Fibroblast of gingiva (primary cell): ENCODE results near the gene DENND1A.
A peak's percentile ranks its signal among the peaks of the same experiment; 100 is the strongest.

Experiments
- DNase-seq: peaks from one replicate; pipeline ENCODE4 v3.0.0-alpha.2; 2011; ENCODE audit warnings: low read depth

The DENND1A gene

DNA sequence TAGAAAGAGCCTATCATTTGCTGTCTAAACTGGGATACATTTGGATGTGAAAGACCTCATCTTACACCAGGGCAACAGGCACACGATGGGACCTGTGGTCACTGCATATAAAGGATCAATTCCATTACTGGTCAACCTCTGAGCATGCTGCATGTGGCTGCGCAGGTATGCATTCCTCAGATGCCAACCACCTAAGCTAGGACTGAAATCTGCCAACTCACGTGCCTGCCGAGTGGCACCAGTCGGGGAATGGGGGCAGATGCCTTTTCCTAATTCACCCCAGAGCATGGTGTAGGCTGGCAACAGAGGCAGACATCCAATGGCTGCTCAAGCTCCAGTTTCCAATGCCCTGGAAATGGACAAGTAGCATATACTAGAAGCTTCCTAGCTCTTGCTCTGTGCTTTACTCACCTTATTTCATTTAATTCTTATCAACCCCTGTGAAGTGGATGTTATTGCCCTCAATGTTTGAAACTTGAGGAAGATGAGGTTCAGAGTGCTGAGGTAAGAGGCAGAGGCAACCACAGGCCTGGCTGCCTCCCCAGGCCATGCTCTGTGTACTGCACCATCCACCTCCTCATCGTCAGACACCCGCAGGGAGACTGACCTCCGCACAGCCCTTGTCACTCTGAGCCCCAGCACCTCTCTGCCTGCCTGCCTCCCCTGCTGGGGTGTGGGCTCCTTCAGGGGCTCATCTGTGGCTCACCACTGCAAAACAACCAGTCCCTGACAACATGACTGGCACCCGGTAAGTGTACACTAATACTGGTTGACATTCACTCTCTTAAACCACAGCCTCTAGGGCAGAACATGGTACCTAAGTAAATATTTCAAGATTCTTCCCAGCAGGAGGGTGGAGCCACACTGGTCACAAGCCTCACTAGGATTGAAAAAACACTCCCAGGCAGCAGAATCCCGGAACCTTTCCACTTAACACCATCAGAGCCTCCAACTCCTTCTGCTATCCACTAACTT lies 345.4 kb downstream of the DENND1A start:
- DNase-seq: no peak

DNA sequence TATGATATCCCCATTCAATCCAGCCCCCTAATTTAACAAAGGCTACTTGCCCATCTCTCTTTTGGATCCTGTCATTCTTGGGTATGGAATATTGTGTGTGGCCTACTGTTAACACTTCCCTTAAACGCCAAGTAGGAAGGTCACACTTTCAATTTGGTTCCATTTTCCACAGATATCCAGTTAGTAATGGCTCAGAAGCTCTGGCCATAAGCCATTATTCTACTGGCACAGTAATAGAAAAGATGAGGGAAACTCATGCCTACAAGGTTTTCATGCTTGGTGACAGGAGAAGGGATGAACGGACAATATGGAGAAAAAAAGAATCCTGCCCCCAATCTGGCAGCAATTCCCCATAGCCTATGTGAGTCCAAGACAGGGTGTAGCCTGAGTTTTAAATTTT lies 346.3 kb downstream of the DENND1A start:
- no peak for DNase-seq

DNA sequence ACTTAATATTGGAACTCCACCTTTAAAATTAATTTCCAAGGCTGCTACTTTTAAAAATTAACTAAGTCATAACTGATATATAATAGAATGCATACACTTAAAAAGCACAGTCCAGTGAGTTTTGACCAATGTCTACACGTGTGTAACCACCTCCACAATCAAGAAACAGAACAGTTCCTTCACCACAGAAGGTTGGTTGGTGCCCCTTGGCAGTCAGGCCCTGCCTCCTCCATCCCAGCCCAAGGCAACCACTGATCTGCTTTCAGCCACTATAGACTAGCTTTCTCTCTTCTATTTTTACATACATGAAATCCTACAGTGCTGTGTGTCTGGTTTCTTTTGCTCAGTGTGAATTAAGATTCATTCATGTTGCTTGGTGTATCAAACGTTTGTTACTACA lies 358.7 kb downstream of the DENND1A start:
- no peak for DNase-seq

DNA sequence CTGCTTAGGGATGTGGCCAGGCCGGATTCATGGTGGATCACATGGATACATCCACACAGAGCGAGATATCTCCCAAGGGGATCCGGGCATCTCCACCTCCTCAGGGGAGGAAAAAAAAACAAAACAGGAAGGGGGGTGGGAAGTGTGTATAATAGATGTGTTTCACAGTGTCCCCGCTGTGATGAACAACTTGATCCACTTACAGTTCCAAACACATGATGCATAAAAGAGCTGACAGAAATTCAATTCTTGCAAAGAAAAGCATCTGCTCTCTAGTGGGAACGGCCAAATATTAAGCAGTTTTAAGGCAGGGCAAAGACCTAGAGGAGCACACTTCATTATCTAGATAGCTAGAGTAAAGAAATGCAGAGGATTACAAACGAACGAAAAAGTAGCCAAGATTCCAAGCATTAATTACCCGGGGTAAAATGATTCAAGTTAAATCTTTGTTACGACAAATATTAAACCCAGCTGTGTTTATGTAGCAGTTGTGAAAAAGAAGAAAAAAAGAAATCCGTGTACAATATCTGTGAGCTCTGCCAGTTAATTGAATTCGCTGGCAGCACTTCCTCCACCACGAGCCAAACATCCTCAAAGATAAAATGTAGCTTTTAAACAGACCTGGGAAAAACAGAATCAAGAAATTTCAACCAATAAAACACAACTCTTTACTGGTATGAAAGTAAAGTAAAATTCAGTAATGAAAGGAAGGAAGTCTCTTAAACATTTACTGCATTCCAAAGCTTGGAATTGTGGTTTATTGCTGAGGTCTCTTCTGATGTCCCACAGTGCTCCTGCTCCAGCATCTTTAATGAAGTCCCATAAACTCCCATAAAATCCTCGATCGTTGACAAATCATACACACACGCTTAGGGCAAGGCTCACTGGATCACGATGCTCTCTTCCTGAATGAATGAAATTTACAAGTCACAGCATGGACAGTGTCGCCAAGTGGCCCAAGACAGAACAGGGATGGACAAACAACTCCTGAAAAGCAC lies 360.9 kb downstream of the DENND1A start:
- DNase-seq: peak; percentile 79

DNA sequence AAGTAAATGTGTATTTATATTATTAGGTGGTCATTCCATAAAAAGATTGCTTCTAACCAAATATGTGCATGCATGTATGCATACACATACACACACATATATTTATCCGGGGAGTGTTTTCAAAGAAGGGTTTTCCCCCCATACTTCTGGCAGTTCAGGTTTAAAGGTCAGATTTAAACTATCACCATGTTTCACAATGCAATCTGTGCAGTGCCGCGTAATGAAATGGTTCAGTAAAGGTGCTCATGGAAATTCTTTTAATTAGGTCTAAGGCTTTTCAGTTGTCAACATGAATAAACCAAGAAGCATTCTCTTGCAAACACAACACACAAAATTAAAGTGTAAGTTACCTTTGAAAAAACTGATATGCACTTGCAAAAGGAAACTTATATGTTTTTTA lies 362.9 kb downstream of the DENND1A start:
- DNase-seq: no peak

DNA sequence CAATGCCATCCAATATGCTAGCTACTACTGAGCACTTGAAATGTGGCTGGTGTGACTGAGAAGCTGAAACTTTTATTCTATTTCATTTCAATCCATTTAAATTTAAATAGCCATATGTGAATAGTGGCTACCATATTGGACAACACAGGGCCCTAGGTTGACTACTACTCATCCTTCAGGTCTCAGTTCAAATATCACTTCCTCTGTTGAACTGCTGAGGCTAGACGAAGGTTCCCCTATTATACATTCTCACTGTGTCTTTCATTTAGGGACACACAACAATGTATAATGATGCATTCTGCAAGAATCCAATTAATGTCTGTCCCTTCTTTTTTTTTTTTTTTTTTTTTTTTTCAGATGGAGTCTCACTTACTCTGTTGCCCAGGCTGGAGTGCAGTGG lies 365.3 kb downstream of the DENND1A start:
- no peak for DNase-seq

DNA sequence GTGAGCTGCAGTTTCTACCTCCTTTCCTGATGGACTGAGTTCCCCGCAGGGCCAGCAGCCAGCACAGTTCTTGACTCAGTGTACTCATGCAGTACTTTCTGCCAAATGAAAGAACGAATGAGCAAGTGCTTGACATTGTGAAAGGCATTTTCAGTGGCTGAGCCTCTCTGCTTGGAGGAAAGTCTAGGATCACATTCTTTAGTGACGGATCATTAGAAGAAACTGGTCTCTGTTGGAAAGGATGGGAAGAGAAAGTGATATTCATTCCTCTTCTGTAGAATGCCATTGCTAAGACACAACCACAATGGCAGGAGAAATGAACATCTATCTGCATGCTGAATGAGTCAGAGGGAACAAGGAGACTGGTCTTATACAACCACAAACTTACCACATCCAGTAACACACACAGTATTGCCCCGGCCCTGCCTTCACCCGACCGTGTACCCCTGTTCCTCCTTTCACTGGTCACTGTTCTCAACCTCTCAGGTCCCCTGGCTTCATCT lies 367.0 kb downstream of the DENND1A start:
- DNase-seq: peak; percentile 83

DNA sequence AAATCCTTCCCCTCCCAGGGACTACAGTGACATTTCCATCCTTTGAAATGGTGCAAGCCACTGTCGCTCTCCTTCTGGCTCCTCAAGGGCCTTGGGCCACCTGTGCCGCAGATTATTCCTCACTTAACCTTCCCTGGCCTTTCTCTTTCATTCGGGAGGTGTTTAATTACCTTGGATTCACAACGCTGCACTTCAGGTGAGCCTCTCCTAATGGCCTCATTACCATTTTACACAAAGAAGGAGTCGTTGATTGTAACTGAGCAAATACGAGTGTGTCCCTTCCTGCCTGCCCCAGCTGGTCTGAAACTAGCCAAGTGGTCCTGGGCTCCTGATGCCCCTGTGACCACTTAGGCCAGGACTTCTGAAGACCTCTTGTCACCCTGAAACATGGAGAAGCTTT lies 368.9 kb downstream of the DENND1A start:
- DNase-seq: no peak

DNA sequence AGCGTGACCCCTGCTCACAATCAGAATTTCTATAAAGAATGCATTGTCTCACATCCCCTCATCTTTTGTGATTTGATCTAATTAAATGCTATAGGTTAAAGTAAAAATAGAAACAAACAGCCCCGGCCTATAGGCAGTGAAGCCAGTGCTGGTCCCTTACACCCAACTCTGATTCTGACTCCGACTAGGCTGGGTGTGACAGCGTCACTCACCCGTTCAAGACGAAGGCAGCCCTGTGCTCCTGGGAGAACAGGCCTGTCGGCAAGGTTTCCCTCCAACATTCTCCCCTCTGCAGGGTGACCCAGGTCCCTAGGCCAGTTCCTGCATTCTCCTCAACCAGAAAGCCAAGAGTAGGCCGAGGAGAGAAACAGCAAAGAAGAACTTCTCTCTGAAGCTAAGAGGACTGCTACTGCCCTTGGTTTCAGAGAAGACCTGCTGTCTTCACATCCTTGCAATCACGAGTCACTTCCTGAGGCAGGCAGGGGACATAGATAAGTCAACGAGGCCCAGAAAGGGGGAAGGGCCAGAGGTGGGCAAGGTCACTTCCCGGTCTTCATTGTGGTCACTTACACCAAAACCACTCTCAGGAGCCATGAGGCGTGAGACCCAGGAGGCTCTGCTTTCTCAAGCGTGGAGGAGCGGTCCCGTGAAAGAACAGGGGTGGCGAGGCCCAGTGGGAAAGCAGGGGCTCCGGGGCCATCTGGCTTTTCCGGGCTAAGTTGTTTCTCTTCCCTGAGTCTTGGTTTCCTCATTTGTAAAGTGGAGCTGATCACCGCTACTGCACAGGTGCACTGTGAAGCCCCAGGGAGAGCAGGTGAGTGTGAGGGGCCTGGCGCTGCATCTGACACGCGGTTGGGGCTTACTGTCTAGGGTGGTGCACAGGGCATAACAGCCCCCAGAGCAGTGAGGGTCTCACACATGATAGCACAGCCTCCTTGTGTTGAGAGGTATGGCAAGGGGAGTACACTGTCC lies 373.2 kb downstream of the DENND1A start:
- no peak for DNase-seq

DNA sequence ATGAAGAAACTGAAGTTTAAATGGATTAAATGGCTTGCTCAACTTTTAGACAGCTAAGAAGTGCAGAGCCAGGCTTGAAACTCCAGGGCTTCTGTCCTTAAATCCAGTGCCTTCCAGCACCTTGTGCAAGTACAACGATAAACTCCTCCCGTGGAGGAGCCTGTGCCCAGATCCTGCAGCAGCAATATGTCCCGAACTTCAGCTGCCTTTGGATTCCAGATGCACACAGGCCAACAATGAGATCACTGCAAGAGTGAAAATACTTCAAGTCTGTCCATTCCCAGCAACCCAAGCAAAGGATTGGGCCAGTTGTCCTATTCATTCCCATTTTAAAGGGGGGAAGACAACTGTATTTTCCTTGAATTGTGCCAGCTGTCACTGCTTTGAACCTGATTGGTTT lies 374.3 kb downstream of the DENND1A start:
- DNase-seq: peak; percentile 9

DNA sequence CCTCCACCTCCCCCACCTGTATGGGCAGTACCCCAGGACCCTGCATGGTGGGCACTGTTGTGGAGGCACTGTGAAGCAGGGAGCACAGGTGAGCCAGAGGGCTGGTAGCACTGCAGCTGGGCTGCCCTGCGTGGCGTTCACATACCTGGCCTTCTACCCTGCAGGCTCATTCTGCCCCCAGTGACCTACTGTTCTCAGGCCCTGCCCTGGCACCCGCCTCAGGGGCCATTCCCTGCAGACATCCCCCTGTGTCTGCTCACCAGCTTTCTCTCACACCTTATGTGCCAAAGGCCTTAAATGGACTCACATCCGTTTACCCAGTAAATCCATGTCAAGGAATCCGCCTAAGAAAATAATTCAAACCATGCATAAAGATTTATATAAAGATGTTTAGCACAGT lies 377.4 kb downstream of the DENND1A start:
- no peak for DNase-seq

DNA sequence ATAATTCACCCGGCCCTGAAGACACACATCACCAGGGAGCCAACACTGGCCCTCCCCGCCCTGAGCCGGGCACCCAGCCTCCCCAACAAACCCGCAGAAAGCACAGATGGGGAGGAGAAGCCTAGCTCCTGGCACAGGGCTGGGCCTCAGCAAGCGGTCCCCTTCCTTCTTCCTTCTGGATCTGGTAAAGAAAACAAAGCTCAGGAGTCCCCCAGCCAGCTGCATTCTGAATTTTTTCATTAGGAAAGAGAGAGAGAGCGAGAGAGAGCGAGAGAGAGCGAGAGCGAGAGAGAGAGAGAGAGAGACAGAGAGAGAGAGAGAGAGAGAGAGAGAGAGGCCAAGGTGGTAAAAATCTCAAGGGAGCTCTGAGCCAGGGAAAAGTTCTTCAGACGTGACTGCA lies 378.2 kb downstream of the DENND1A start:
- DNase-seq: no peak

DNA sequence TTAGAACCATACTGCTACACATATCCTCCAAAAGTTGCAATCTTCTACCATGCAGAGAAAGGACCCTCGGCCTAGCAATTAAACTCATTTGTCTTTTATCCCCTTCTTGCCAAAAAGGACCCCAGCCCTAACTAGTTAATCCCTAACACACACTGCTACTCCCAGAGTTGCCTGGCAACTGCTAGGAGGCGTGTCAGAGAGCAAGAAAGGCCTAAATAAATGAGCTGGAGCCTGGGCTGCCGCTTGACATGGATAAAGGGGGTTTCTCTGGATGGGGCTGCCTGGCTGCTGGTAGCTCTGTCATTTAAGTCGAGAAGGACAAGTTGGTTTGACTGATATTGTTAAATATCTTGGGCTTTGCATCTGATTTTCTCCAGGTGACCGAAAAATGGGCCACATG lies 379.1 kb downstream of the DENND1A start:
- DNase-seq: no peak

DNA sequence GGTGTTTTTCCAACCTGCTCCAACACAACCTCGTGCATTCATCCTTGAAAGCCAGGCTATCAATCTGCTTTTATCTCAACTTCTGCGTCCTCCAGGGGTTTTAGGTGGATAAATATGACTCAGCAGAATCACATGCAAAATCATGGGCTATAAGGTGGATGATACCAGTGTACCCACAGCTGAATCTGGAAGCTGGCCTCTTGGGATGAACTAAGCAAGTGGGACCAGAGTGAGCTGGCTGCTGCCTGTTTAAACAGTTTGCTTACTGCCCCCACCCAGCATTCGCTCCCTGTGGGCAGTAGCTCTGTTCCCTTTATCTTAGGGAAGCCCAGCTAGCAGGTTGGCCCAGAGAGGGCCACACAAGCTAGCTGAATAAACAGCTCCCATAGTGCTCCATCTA lies 379.9 kb downstream of the DENND1A start:
- DNase-seq: no peak

DNA sequence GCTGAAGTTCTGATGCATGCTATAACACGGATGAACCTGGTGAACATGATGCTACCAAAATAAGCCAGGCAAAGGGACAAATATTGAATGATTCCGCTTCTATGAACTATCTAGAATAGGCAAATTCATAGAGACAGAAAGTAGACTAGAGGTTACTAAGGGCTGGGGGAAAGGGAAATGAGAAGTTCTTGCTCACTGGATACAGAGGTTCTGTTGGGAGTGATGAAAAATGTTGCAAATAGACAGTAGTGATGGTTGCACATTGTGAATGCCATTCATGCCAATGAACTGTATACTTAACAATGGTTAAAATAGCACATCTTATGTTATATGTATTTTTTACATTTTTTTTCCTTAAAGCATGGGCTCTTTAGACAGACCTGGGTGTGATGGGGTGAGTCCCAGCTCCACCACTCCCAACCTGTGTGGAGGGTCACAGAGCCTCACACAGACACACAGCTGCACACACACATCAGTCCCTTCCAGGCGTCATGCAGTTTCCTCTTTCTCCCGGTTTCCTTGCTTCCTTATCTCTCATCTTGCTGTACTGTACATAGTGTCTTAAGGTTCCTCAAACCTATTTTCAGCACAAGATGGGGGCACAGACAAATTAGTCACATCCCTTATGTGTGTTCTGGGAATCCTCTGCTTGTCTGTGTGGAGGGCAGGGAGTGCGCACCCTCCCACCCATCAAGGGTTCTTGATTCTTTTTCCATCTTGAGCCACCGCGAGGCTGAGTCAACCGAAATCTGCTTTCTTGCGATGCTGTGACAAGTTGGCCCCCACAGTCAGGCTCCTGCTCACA lies 381.0 kb downstream of the DENND1A start:
- DNase-seq: no peak

DNA sequence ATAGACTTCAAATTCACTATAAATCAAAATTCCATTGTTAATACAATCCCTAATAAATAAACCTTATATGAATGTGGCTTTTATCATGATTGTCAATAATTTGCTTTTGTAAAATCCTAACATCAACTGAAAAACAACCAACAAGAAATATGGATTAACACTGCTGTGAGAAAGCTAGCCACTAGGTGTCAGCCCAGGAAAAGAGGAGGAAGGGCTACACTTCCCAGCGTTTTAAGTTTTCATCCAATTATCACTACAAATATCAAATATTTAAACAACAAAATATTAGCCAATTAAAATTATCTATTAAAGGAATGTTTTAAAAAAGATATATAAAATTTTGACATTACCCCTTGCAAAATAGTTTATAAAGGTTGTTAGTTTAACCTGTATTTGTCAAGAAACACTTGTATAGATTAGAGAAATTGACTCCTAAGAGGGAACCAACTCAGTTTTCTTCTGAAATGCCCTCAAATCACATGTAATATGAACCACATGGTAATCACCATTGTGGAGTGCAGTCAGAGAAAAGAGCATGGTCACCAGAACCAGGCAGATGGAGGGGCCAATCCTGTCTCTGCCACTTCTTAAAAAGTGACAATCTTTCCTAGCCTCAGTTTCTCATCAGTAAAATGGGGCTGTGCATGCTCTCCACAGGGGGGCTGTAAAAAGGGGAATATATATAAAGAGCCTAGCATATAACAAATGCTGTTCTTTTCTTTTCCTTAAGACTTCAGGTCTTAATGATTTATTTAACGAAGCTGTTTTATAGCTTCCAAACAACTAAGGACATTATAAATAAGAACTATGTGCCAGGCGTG lies 385.7 kb downstream of the DENND1A start:
- DNase-seq: peak; percentile 31

DNA sequence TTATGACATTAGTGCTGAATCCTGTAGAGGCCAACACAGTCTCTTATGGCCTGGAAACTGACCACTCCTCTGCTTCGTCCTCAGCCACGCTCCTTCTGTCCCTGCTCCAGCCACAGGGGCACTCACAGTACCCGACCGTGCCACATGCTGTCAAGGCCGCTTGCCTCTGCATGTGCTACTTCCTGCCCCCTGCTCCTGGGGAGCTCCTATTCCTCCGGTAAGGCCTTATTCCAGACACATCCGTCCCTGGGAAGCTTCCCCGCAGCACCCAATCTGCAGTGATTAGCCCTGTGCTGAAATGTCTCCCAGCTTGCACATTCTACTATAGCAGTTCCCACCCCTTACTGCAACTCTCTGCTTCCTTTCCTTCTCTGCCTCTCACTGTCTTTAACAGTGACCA lies 386.4 kb downstream of the DENND1A start:
- DNase-seq: no peak

DNA sequence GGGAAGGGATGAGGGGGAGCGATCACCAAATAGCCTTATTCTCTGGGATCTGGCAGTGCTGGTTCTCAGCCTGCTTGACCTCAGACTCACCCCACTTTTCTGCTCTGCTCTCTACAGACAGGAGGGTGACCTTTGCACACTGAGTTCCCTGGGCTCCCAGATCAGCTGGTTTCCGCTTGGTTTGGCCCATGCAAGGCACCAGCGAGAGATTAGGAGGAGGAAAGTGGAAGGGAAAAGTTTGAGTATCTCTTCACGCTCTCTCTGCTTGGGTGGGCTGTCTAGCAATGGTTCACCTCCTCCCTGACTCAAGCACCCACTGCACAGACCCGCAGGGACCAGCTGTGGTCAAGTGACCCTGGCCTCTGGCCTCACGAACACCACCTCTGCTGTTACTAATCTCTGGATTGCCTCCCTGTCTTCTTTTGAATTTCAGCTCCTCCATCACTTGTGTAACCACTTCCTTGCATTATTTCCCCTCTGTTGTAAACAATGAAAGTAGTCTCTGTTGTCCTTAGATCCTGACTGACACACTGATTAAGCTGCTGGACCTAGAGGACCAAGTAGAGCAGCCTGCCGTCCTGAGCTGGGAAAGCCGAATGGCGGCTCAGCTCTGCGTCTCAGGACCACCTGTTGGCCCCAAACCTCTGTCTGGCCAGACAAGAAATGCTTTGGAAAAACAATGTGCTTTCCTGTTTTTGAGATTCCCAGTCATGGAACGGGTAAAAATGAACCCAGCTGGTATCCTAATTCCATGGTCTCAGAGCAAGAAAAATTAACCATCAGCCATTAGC lies 387.3 kb downstream of the DENND1A start:
- no peak for DNase-seq

DNA sequence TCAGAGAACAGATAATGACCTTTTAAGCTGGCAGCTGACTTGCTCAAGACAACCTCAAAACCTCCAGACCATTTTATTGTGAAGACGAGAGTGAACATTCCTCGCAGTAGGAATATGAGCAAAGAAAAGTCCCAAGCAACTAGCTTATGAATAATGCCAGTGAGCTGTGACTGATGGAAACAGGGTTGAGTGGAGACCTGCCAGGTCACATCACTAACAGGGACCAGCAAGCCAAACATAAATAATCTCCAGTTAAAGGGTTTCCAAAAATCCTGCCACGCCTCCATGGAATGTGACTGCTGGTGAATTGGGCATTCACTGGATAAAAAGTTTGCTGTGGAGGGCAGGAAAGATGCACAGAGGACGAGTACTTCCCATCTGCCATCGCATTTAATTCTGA lies 388.5 kb downstream of the DENND1A start:
- peak; percentile 17 for DNase-seq
